HL-60 (cell line): ENCODE results near the gene NPAS1.
"Not testable (repeated sequence)": the region's sequence is repeated elsewhere in the genome, so short reads cannot be mapped to it uniquely, and the experiment has no call there.

Experiments
- DNase-seq, 2 experiments: peaks; one replicate each; pipeline ENCODE4 v3.0.0-alpha.2; 2010 to 2020; ENCODE audit warnings: low read depth in 1 of 2, low spot score in 1 of 2
- H3K27ac ChIP-seq: fragments of 250-450 bp; sonication (Bioruptor Pico); replicated peaks from 2 replicates; pipeline ENCODE4 v1.5.1; 2020; ENCODE audit warnings: mild to moderate bottlenecking, moderate library complexity
- H3K27me3 ChIP-seq: fragments of 250-450 bp; sonication (Bioruptor Pico); 2 replicates; pipeline ENCODE4 v1.5.1; 2021; ENCODE audit warnings: mild to moderate bottlenecking, moderate library complexity; ENCODE audit not compliant: insufficient read depth, poor library complexity, severe bottlenecking
- H3K4me3 ChIP-seq: replicated peaks from 2 replicates; pipeline ENCODE4 v1.5.1; 2011; ENCODE audit warnings: mild to moderate bottlenecking, control low read depth, low read length; ENCODE audit not compliant: insufficient read depth
- CTCF ChIP-seq: IDR thresholded peaks from one replicate; pipeline ENCODE4 v1.5.1; 2011; ENCODE audit warnings: low read length, control low read depth, inconsistent platforms; ENCODE audit not compliant: insufficient read depth
- GABPA ChIP-seq: IDR thresholded peaks from 2 replicates; pipeline ENCODE4 v1.6.1; 2012; ENCODE audit warnings: low read depth
- POLR2AphosphoS5 ChIP-seq: IDR thresholded peaks from 2 replicates; pipeline ENCODE4 v1.6.1; 2012; ENCODE audit warnings: low read depth
- REST ChIP-seq: IDR thresholded peaks from 2 replicates; pipeline ENCODE4 v1.6.1; 2012; ENCODE audit warnings: low read depth; ENCODE audit not compliant: insufficient replicate concordance
- SPI1 ChIP-seq: IDR thresholded peaks from 2 replicates; pipeline ENCODE4 v1.6.1; 2012; ENCODE audit warnings: low read depth, mild to moderate bottlenecking, borderline replicate concordance

Gene NPAS1

GRCh38 chr19:47006496-47006895, 13.1 kb upstream of the NPAS1 start:
- no peak for DNase-seq
- no peak overlapping the region for H3K27ac ChIP-seq
- no peak overlapping the region for H3K4me3 ChIP-seq
- peaks cover 16% of the 10 kb centered on the region for H3K27me3 ChIP-seq
- TF ChIP-seq GABPA (no peak), REST (no peak), POLR2AphosphoS5 (no peak), CTCF (no peak), SPI1 (no peak)

- not testable (repeated sequence) for DNase-seq, H3K27ac ChIP-seq, H3K4me3 ChIP-seq, H3K27me3 ChIP-seq
Observed at GRCh38 chr19:47010549-47010948, 9.1 kb upstream of the NPAS1 start.

- TF ChIP-seq POLR2AphosphoS5 = no peak
- no peak for TF ChIP-seq SPI1
- no peak for TF ChIP-seq REST
- TF ChIP-seq CTCF = no peak
- no peak for TF ChIP-seq GABPA
- Histone ChIP-seq H3K27me3 (peaks cover 5% of the 10 kb centered on the region), H3K27ac (no peak overlapping the region), H3K4me3 (no peak overlapping the region)
- DNase-seq = no peak
Observed at GRCh38 chr19:47012617-47013016, 7.0 kb upstream of the NPAS1 start.

GRCh38 chr19:47013041-47013517, 6.6 kb upstream of the NPAS1 start:
- peak; percentile 41 to 68 for DNase-seq
- TF ChIP-seq SPI1 (no peak), CTCF (peak; percentile 81)
- H3K4me3 ChIP-seq = no peak overlapping the region
- H3K27ac ChIP-seq = no peak overlapping the region
- peaks cover 5% of the 10 kb centered on the region for H3K27me3 ChIP-seq
